ENCODE data around the gene ZG16.

DNA sequence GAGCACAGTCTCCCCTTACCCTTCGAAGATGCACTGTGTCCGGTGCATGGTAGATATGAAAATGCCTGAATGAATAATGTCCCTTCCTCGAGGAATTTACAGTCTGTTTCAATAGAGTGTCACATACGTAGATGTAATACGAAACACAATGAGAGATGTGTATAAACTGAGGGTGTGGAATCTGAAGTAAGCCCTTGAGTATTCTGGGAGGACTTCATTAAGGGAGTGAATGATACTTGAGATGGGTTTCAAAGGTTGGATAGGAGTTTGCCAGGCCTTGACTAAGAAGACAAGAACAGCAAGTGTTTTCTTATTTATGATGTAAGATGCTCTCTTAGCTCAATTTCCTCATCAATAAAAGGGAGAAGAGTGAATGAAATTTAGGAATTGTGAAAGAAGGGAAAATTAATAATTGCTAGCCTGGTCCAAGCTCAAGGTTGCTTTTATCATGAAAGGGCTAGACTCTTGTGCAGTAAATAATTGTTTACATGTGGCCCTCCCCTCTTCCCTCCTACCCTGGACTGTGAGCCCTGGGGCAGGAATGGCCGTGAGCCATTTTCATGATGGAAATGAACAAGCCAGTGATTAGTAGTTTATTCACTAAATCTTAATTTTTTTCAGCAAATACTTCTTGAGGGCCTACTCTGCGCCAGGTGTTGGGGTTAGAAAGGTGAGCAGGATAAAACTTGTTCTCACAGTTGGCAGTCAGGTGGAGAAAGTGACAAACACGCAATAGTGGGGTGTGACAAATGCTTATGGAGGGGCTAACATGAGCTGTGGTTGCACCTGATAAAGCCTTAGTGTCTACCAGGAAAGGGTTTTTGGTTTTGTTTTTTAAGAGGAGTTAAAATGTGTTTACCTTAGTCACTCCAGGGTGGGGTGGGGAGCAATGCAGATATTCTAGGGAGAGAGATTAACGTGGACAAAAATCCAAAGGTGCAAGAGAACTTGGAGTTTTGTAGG lies 14.1 kb downstream of the ZG16 start:
- TF ChIP-seq CTCF (IDR thresholded peaks at IDR 0.05; ENCODE audit: borderline replicate concordance, extremely low read depth, low read length, poor library complexity, severe bottlenecking) (no peak), EZH2 (IDR thresholded peaks at IDR 0.05; ENCODE audit: borderline replicate concordance, low read depth, low read length, severe bottlenecking) (no peak)

Data from DND-41 (cell line).